DOHH2 (cell line): ENCODE measurements around the gene INSL6.

ENCODE experiments used
- H3F3A ChIP-seq: fragments of 200-600 bp; sonication (generic), shearing (Covaris generic); 2 replicates; pipeline ENCODE4 v1.6.0; 2016; ENCODE audit warnings: antibody characterized with exemption, mild to moderate bottlenecking; ENCODE audit not compliant: control insufficient read depth, insufficient read depth
- H3K27ac ChIP-seq: fragments of 200-600 bp; sonication (generic); 2 replicates; pipeline ENCODE4 v1.5.1; 2014; ENCODE audit warnings: low read depth, mild to moderate bottlenecking, low read length, moderate library complexity
- H3K27me3 ChIP-seq: fragments of 200-600 bp; sonication (generic); 2 replicates; pipeline ENCODE4 v1.6.1; 2014; ENCODE audit warnings: mild to moderate bottlenecking, low read length, mixed read lengths; ENCODE audit not compliant: control insufficient read depth
- H3K36me3 ChIP-seq: fragments of 200-600 bp; sonication (generic); 2 replicates; pipeline ENCODE4 v1.6.1; 2014; ENCODE audit warnings: mild to moderate bottlenecking, low read length, moderate library complexity, mixed read lengths; ENCODE audit not compliant: control insufficient read depth
- H3K4me1 ChIP-seq: fragments of 200-600 bp; sonication (generic); 2 replicates; pipeline ENCODE4 v1.6.1; 2014; ENCODE audit warnings: mild to moderate bottlenecking, low read length, mixed read lengths; ENCODE audit not compliant: control insufficient read depth
- H3K4me2 ChIP-seq: fragments of 200-600 bp; sonication (generic); 2 replicates; pipeline ENCODE4 v1.6.0; 2014; ENCODE audit warnings: mild to moderate bottlenecking, low read length, moderate library complexity
- H3K4me3 ChIP-seq: fragments of 200-600 bp; sonication (generic); 2 replicates; pipeline ENCODE4 v1.5.1; 2014; ENCODE audit warnings: mild to moderate bottlenecking, low read length, mixed read lengths
- H3K79me2 ChIP-seq: fragments of 200-600 bp; sonication (generic); 2 replicates; pipeline ENCODE4 v1.6.1; 2014; ENCODE audit warnings: mild to moderate bottlenecking, low read length, mixed read lengths; ENCODE audit not compliant: control insufficient read depth
- H3K9me2 ChIP-seq: fragments of 200-600 bp; sonication (generic); replicated peaks from 2 replicates; pipeline ENCODE4 v1.6.1; 2014; ENCODE audit warnings: mild to moderate bottlenecking, low read length, mixed read lengths; ENCODE audit not compliant: control insufficient read depth
- H3K9me3 ChIP-seq: fragments of 200-600 bp; sonication (generic); 2 replicates; pipeline ENCODE4 v1.6.1; 2014; ENCODE audit warnings: antibody characterized with exemption, low read length, mixed read lengths; ENCODE audit not compliant: control insufficient read depth, insufficient read depth
- H4K20me1 ChIP-seq: fragments of 200-600 bp; sonication (generic); 2 replicates; pipeline ENCODE4 v1.6.0; 2014; ENCODE audit warnings: low read depth, mild to moderate bottlenecking, antibody characterized with exemption, low read length, moderate library complexity; ENCODE audit not compliant: control insufficient read depth, insufficient read depth
- EZH2phosphoT487 ChIP-seq: fragments of 200-600 bp; sonication (generic); IDR thresholded peaks from 2 replicates; pipeline ENCODE4 v1.6.1; 2017; ENCODE audit warnings: borderline replicate concordance, mild to moderate bottlenecking, antibody characterized with exemption, low read length, moderate library complexity, mixed read lengths
- TF ChIP-seq, protein P1 (sequence below): fragments of 200-600 bp; sonication (generic); IDR thresholded peaks from one replicate; pipeline ENCODE4 v1.5.1; 2014; ENCODE audit warnings: antibody characterized with exemption, mild to moderate bottlenecking, low read depth, low read length; ENCODE audit not compliant: poor library complexity, severe bottlenecking

Gene INSL6

DNA sequence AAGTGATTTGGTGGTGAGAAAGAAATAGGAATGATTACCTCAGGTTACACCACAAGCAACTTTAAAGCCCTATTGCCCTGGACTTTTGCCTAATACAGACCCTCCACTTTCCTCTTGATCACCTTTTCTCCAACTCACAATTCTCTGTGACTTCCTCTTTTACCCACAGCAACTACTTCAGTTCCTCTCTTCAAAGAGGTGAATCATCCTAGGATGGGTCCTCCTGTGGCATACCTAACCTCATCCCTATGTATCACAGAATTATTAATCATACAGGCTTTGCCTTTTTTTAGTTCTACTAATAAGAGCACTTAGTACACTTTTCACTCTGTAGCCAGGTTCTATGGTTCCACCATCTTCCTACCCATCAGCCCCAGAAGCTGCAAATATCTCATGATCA is 19.6 kb upstream of the INSL6 start:
- H3K27me3 ChIP-seq = 0 out of 2 replicates have a peak, but pooled peaks cover 2% of the 10 kb centered on the region
- H3K4me1 ChIP-seq = no peaks in the 10 kb centered on the region
- H3K79me2 ChIP-seq = no peaks in the 10 kb centered on the region
- H3K9me2 ChIP-seq = no peaks in the 10 kb centered on the region
- H3K4me2 ChIP-seq = no peak overlapping the region
- no peaks in the 10 kb centered on the region for H4K20me1 ChIP-seq
- no peaks in the 10 kb centered on the region for H3K36me3 ChIP-seq
- H3K27ac ChIP-seq = no peak overlapping the region
- TF ChIP-seq, protein P1, sequence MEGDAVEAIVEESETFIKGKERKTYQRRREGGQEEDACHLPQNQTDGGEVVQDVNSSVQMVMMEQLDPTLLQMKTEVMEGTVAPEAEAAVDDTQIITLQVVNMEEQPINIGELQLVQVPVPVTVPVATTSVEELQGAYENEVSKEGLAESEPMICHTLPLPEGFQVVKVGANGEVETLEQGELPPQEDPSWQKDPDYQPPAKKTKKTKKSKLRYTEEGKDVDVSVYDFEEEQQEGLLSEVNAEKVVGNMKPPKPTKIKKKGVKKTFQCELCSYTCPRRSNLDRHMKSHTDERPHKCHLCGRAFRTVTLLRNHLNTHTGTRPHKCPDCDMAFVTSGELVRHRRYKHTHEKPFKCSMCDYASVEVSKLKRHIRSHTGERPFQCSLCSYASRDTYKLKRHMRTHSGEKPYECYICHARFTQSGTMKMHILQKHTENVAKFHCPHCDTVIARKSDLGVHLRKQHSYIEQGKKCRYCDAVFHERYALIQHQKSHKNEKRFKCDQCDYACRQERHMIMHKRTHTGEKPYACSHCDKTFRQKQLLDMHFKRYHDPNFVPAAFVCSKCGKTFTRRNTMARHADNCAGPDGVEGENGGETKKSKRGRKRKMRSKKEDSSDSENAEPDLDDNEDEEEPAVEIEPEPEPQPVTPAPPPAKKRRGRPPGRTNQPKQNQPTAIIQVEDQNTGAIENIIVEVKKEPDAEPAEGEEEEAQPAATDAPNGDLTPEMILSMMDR = no peak
- no peak for TF ChIP-seq EZH2phosphoT487
- no peak overlapping the region for H3K4me3 ChIP-seq
- no peaks in the 10 kb centered on the region for H3K9me3 ChIP-seq
- no peaks in the 10 kb centered on the region for H3F3A ChIP-seq

DNA sequence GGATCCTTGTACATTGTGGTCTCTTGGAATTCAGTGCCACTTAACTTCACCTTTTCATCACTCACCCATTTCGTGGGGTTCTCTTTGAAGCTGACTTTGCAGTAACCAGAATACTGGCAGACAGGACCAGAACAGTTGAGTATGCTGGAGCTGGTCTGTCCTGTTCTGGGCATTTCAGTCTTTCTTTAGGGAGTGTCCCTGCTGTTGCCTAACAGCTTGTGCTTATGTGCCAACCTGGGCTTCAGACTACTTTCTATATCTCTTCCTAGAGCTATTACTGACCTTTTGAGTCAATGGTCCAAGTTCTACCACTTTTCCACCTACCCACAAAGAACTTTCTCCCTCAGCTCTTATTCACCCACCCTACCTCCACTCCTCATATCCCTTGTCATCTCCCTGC is 10.0 kb upstream of the INSL6 start:
- no peak overlapping the region for H3K4me2 ChIP-seq
- H3K79me2 ChIP-seq = no peaks in the 10 kb centered on the region
- H4K20me1 ChIP-seq = no peaks in the 10 kb centered on the region
- peaks cover 3% of the 10 kb centered on the region; the same call in 1 of the 2 replicates for H3K27me3 ChIP-seq
- no peaks in the 10 kb centered on the region for H3K4me1 ChIP-seq
- no peaks in the 10 kb centered on the region for H3K9me3 ChIP-seq
- no peak overlapping the region for H3K27ac ChIP-seq
- H3K36me3 ChIP-seq = no peaks in the 10 kb centered on the region
- no peaks in the 10 kb centered on the region for H3K9me2 ChIP-seq
- TF ChIP-seq, protein P1 = no peak
- TF ChIP-seq EZH2phosphoT487 = no peak
- H3K4me3 ChIP-seq = no peak overlapping the region
- no peaks in the 10 kb centered on the region for H3F3A ChIP-seq

DNA sequence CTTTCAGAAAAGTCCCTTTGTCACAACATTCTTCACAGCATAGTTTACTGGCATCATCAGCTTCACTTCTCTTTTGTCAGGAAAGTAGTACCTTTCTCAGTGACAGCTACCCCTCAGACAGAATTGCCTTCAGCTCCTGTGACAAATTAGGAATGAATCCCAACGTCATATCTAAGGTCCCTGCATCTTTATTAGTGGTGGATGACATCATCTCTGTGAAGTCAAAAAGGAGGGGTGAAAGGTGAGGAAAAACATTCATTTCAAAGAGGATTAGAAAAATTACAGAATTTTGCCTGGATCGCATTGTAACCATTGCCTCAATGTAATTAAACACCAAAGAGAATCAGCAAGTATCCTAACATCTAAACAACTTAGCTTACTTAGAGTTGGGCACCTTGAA is 7.9 kb upstream of the INSL6 start:
- H3K36me3 ChIP-seq = no peaks in the 10 kb centered on the region
- H3K4me3 ChIP-seq = no peak overlapping the region
- no peak overlapping the region for H3K27ac ChIP-seq
- no peaks in the 10 kb centered on the region for H3K9me3 ChIP-seq
- H3F3A ChIP-seq = no peaks in the 10 kb centered on the region
- no peaks in the 10 kb centered on the region for H3K9me2 ChIP-seq
- no peaks in the 10 kb centered on the region for H3K79me2 ChIP-seq
- peaks cover 3% of the 10 kb centered on the region; the same call in 1 of the 2 replicates for H3K27me3 ChIP-seq
- no peaks in the 10 kb centered on the region for H3K4me1 ChIP-seq
- TF ChIP-seq, protein P1 = no peak
- no peak for TF ChIP-seq EZH2phosphoT487
- H4K20me1 ChIP-seq = no peaks in the 10 kb centered on the region
- H3K4me2 ChIP-seq = no peak overlapping the region

DNA sequence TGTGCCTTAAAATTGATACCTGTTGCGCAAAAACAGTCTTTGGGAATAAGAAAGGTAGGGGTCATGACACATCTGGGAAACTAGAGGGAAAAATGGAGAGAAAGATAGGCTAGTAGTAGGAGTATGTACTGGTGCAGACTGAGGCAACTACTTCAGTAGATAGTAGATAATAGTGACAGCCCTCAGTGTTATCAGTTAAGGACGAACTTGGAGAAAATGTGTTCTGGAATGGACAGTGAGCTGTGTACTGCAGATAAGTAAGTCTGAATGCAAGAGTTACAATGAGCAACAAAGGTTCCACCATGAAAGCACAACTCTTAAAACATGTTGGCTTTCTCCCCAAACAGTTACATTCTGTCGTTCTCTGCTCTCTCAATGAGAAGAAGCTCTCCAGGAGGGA is 6.5 kb upstream of the INSL6 start:
- H3K36me3 ChIP-seq = no peaks in the 10 kb centered on the region
- H3K4me2 ChIP-seq = no peak overlapping the region
- H3F3A ChIP-seq = no peaks in the 10 kb centered on the region
- H3K4me1 ChIP-seq = no peaks in the 10 kb centered on the region
- H3K79me2 ChIP-seq = no peaks in the 10 kb centered on the region
- H3K27ac ChIP-seq = no peak overlapping the region
- H3K9me3 ChIP-seq = no peaks in the 10 kb centered on the region
- peaks cover 3% of the 10 kb centered on the region; the same call in 1 of the 2 replicates for H3K27me3 ChIP-seq
- H4K20me1 ChIP-seq = no peaks in the 10 kb centered on the region
- TF ChIP-seq EZH2phosphoT487 = no peak
- TF ChIP-seq, protein P1 = no peak
- no peaks in the 10 kb centered on the region for H3K9me2 ChIP-seq
- H3K4me3 ChIP-seq = no peak overlapping the region
